ENCODE results near the gene RAPGEF2.
"Not testable (repeated sequence)": the region's sequence is repeated elsewhere in the genome, so short reads cannot be mapped to it uniquely, and the experiment has no call there.

RAPGEF2 gene

GRCh38 chr4:159163521-159163920 is 60.6 kb downstream of the RAPGEF2 start:
- DNase-seq: no peak

GRCh38 chr4:159169404-159170302 is 66.8 kb downstream of the RAPGEF2 start:
- no peak for DNase-seq

GRCh38 chr4:159171287-159171686 is 68.4 kb downstream of the RAPGEF2 start:
- no peak for DNase-seq

DNA sequence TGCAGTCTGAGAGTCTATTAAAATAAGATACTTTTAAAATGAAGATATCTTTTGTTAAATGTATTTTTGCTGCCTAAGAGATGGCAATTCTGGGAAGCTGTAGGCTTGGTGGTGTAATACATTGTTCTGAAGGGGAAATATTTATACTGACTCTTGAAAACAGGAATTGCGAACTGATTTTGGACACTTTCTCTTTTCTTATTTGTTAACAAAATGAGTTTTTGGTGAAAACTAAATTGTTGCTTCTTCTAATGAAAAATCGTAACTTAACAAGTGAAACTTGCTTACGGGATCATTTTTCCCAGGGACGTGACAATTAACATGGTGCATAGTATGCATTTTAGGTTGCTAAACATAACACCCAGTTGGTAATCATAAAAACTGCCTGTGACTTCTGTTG is 71.0 kb downstream of the RAPGEF2 start:
- peak; percentile 28 to 63 (median 55) for DNase-seq

- DNase-seq: no peak
These were observed 71.8 kb downstream of the RAPGEF2 start for GRCh38 chr4:159174645-159175084.

GRCh38 chr4:159175085-159175988 is 72.5 kb downstream of the RAPGEF2 start:
- DNase-seq: peak; percentile 85 to 90 (median 87)

- DNase-seq: no peak
These were observed 73.1 kb downstream of the RAPGEF2 start for GRCh38 chr4:159175989-159176375.

DNA sequence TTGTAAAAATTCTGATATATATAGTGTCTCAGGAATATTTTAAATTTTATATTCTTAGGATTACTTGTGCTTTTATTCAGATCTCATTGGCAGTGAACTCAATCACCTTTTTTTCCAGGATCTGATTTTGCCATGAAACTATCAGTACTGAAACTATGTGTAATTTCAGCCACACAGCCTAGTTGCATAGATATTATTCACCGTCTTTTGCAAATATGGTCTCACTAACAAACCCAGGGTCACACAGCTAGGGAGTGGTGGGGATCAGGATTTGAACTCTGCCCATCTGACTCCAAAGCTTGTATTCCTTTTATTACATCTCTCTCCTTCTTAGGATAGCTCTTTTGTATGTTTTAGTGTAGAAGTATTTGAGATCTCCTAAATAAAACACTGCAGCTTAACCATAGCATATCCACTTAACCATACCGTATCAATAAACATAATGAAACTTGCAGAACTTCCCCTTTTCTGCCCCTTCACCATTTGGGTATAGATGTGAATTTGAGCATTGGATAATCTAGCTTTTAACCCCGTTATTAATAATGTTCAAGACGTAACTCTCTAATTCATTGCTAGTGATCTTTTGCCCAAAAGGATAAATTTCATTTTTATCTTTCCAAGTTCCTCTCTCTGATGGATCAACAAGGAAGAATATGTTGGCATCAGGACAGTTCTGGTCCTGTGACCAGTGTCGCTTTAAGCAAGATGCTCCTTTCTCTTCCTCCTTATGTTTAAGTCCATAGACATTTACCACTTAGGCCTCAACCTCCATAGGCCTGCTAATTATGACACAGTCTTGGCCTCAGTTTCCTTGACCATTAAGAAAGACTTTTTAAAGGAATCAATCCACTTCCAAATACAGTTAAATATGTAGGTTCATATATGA is 74.6 kb downstream of the RAPGEF2 start:
- peak; percentile 26 to 27 (median 26) for DNase-seq

- peak; percentile 55 to 78 (median 76) for DNase-seq
These were observed 75.3 kb downstream of the RAPGEF2 start for GRCh38 chr4:159178151-159178546.

DNA sequence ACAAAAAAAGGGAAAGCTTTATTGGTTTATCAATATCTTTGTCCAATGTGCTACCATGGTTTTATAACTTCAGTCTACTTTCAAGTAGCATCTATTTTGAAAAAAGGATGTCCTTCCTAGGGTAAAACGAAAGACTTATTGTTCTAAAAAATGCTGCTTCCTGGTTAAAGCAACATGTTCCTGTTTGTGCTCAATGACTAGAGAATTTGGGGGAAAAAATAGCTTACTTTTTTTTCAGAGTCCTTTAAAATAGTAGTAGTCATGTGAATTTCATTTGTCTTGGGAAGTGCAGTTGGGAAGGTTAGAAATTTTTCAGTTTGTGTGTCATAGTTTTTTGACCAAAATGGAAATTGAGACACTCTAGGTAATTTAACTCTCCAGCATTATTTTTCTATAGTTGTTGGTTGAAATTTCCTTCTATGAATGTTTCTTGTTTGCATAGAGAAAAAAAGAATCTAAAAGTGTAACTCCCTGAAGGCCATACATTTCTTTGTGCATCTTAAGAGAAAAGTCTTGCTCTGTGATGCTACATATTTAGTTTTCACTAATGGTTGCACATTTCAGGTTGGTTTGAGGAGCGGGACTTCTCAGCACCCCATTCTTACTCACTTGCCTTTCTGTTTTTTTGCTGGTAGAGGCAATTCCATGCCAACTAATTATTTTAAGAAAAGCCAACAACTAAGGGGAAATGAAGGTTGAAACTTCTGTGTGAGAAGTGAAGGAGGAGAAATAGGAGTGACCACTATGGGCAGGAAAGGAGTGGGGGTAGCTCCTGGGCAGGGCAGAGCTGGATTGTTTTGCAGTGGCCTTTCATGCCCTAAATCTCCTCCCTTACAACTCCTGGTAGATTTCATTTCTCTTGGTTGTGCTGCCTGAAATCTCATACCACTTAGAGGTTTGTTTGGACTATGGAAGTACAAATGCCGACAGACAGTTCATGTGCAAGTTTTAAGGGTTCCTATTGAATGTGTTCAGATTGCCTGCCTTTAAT is 76.4 kb downstream of the RAPGEF2 start:
- peak in 2 of 3 donors; percentile 58 to 73 for DNase-seq

DNA sequence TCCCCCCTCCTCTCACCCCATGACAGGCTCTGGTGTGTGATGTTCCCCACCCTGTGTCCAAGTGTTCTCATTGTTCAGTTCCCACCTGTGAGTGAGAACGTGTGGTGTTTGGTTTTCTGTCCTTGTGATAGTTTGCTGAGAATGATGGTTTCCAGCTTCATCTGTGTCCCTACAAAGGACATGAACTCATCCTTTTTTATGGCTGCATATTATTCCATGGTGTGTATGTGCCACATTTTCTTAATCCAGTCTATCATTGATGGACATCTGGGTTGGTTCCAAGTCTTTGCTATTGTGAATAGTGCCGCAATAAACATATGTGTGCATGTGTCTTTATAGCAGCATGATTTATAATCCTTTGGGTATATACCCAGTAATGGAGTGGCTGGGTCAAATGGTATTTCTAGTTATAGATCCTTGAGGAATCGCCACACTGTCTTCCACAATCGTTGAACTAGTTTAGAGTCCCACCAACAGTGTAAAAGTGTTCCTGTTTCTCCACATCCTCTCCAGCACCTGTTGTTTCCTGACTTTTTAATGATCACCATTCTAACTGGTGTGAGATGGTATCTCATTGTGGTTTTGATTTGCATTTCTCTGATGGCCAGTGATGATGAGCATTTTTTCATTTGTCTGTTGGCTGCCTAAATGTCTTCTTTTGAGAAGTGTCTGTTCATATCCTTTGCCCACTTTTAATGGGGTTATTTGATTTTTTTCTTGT is 81.2 kb downstream of the RAPGEF2 start:
- DNase-seq: not testable (repeated sequence)

GRCh38 chr4:159185591-159186023 is 82.7 kb downstream of the RAPGEF2 start:
- DNase-seq: peak in 1 of 3 donors; percentile 34

DNA sequence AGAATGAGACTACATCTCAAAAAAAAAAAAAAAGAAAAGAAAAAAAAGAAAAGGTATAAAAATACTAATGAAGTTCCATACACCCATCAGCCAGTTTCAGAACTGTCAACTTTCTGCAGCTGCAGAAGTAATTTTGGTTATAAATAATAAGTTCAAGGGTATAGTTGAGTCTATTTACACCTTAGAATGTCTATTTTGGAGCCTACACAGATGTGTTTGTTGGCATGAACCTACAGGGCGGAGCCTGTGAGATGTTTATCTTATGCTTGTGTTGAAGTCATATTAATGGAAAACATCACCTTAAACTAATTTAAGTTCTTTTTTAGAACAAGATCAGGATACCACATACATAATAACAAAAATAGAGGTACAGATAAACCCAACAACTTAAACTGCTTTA is 85.8 kb downstream of the RAPGEF2 start:
- DNase-seq: no peak

DNA sequence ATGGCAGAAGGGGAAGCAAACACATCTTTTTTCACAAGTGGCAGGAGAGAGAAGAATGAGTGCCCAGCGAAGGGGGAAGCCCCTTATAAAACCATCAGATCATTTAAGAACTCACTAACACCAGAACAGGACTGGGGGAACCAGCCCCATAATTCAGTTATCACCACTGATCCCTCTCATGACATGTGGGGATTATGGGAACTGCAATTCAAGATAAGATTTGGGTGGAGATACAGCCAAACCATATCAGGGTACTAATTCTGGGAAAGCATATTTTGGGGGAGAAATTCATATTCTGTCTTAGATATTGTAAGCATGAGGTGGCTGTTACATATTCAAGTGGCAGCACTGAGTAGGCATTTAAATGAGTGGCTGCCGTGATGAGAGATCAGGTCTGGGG is 87.8 kb downstream of the RAPGEF2 start:
- no peak for DNase-seq

DNA sequence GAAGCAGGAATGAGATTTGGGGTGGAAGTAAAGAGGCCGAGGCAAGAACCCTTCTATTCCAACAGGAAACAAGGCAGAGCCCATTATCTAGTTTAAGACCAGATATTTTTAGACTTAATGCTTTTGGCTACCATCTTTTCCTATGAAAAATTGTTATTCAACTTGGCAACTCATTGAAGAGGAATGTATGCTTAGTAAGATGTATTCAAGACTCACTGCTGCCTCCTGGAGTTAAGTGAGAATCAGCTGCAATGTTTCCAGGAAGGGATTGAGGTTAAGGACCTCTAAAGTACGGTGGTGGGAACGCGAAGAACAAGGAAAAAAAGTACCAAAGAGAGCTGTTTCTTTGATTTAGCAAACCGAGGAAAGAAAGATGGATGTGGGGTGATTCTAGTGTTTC is 89.1 kb downstream of the RAPGEF2 start:
- DNase-seq: peak in 2 of 3 donors; percentile 58

GRCh38 chr4:159193046-159193620 is 90.3 kb downstream of the RAPGEF2 start:
- DNase-seq: no peak

DNA sequence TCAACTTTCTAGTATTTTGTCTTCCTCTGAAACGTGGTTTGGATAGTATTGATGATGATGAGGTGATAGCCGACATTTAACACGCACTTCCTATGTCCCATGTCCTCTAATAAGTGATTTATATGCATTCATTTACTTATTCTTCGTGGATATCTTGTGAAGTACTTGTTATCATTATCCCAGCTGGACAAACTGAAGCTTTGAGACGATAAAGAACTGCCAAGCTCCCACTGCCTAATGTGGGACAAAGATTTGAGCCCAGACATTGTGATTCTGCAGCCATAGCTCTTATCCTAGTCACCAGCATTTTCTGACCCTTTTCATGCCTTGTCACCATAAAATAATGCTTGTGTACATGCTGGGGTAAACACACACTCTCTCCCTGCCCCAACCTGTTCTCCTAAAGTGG is 92.5 kb downstream of the RAPGEF2 start:
- no peak for DNase-seq

DNA sequence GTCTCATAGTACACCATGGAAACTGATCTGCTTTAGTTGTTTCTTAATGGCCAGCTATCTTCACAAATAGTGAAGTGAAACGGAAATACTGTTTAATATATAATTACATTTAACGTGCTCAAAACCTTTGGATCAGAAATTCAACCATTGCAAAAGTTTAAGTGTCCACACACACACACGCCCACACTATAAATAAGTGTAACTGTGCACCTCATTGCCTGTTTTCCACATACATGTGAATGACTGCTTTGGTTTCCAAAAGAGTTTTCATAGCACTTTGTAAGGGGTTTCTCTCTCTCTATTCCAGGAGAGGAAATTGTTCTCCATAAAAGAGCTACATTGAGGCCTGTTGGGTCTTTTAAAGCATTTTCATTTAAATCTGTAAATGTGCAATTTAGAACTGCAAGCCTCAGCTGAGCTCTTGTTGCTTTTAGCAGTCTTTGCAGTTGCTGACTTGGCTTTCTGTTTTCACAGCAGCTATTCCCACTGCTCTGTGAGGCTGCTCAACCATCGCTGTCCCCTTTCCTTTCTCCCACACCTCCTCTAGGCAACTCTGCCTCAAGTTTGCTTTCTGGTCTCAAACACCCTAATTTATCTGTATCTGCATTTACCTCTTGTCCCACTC is 94.5 kb downstream of the RAPGEF2 start:
- no peak for DNase-seq

GRCh38 chr4:159197885-159198269 is 95.0 kb downstream of the RAPGEF2 start:
- DNase-seq: no peak

GRCh38 chr4:159199826-159200225 is 96.9 kb downstream of the RAPGEF2 start:
- no peak for DNase-seq
